ENCODE data around the gene SPINT1. TPM values are rescaled to one million over a fixed set of nuclear protein-coding genes. Genes with fewer than 3 reads are reported as not detected.

The SPINT1 gene
- 10 to 100 TPM; 11.3 to 13.1 TPM for total RNA-seq

- peaks cover 27% of the 10 kb centered on the region for H3K4me1 Mint-ChIP-seq (ENCODE audit: low read depth)
- intact Hi-C loops (cut with micrococcal nuclease): loop anchor here (2.0 to 10.0 kb wide), 2 partner anchors 37 to 79 kb away; partner anchors contain the start of genes C15orf62, DNAJC17, GCHFR and ZFYVE19
- DNase-seq: peak; percentile 87
- no peak within 1 kb of the TSS for H3K27ac Mint-ChIP-seq
- POLR2A ChIA-PET: interaction anchor here (0.6 to 1.1 kb wide), 8 partner anchors 8 to 555 kb away, joined by 3 to 6 read pairs (median 4); partner anchors contain the start of genes DNAJC17, RHOV, VPS18 and ZFYVE19
- H3K27me3 Mint-ChIP-seq: peaks cover 6% of the 10 kb centered on the region
- CTCF ChIA-PET: interaction anchor here (0.8 to 9.8 kb wide), 10 partner anchors 13 to 476 kb away, joined by 3 to 109 read pairs (median 3); partner anchors contain the start of gene VPS18
- H3K36me3 Mint-ChIP-seq: no peaks in the 10 kb centered on the region
- H3K9me3 Mint-ChIP-seq: no peaks in the 10 kb centered on the region
- H3K4me3 Mint-ChIP-seq: peak within 1 kb of the TSS; percentile 83
Observed at GRCh38 chr15:40843885-40844695, at the start of gene SPINT1. TSS of gene SPINT1 (plus strand) at chr15:40844048. CDS start at chr15:40844555, 507 bp downstream.

GRCh38 chr15:40796041-40796440, 47.8 kb upstream of the SPINT1 start:
- POLR2A ChIA-PET: no interaction called here
- Mint-ChIP-seq H3K27ac (no peak overlapping the region), H3K4me3 (no peak overlapping the region)

GRCh38 chr15:40796512-40796911, 47.3 kb upstream of the SPINT1 start:
- no peaks in the 10 kb centered on the region for H3K9me3 Mint-ChIP-seq

More at GRCh38 chr15:40796041-40796440, 47.8 kb upstream of the SPINT1 start:
- no peaks in the 10 kb centered on the region for H3K9me3 Mint-ChIP-seq
- CTCF ChIA-PET: interaction anchor here (1.0 kb wide), 2 partner anchors 14 to 63 kb away, joined by 3 to 5 read pairs; no protein-coding TSS in a partner anchor
- peaks cover 7% of the 10 kb centered on the region for H3K36me3 Mint-ChIP-seq
- H3K4me1 Mint-ChIP-seq (ENCODE audit: low read depth): peaks cover 32% of the 10 kb centered on the region
- DNase-seq: no peak
- no peaks in the 10 kb centered on the region for H3K27me3 Mint-ChIP-seq
- intact Hi-C loops (cut with micrococcal nuclease): no loop called here

GRCh38 chr15:40799523-40799922, 44.3 kb upstream of the SPINT1 start:
- DNase-seq: no peak
- intact Hi-C loops (cut with micrococcal nuclease): no loop called here
- H3K4me1 Mint-ChIP-seq (ENCODE audit: low read depth): peaks cover 22% of the 10 kb centered on the region
- POLR2A ChIA-PET: no interaction called here
- no peak overlapping the region for H3K4me3 Mint-ChIP-seq
- no peaks in the 10 kb centered on the region for H3K9me3 Mint-ChIP-seq
- no peak overlapping the region for H3K27ac Mint-ChIP-seq
- peaks cover 12% of the 10 kb centered on the region for H3K36me3 Mint-ChIP-seq
- CTCF ChIA-PET: interaction anchor here (0.9 to 3.2 kb wide), 2 partner anchors 60 to 95 kb away, joined by 4 to 9 read pairs; partner anchors contain the start of gene VPS18
- H3K27me3 Mint-ChIP-seq: no peaks in the 10 kb centered on the region

More at GRCh38 chr15:40796512-40796911, 47.3 kb upstream of the SPINT1 start:
- Mint-ChIP-seq H3K4me1 (ENCODE audit: low read depth) (peaks cover 34% of the 10 kb centered on the region), H3K36me3 (peaks cover 9% of the 10 kb centered on the region), H3K4me3 (no peak overlapping the region), H3K27me3 (no peaks in the 10 kb centered on the region), H3K27ac (no peak overlapping the region)
- CTCF ChIA-PET: interaction anchor here (1.0 kb wide), 2 partner anchors 14 to 63 kb away, joined by 3 to 5 read pairs; no protein-coding TSS in a partner anchor
- no peak for DNase-seq
- POLR2A ChIA-PET: interaction anchor here (0.8 kb wide), 1 partner anchor 9 kb away, joined by 3 read pairs; no protein-coding TSS in a partner anchor
- intact Hi-C loops (cut with micrococcal nuclease): no loop called here

GRCh38 chr15:40803076-40803475, 40.8 kb upstream of the SPINT1 start:
- H3K27ac Mint-ChIP-seq: no peak overlapping the region
- no peaks in the 10 kb centered on the region for H3K9me3 Mint-ChIP-seq
- CTCF ChIA-PET: interaction anchor here (0.6 to 2.1 kb wide), 3 partner anchors 12 to 56 kb away, joined by 3 to 10 read pairs (median 5); no protein-coding TSS in a partner anchor
- H3K4me1 Mint-ChIP-seq (ENCODE audit: low read depth): peaks cover 25% of the 10 kb centered on the region
- no peak for DNase-seq
- H3K4me3 Mint-ChIP-seq: no peak overlapping the region
- intact Hi-C loops (cut with micrococcal nuclease): no loop called here
- POLR2A ChIA-PET: interaction anchor here (1.3 kb wide), 1 partner anchor 109 kb away, joined by 4 read pairs; no protein-coding TSS in a partner anchor
- no peaks in the 10 kb centered on the region for H3K27me3 Mint-ChIP-seq
- peaks cover 14% of the 10 kb centered on the region for H3K36me3 Mint-ChIP-seq

- peaks cover 14% of the 10 kb centered on the region for H3K36me3 Mint-ChIP-seq
- ChIA-PET CTCF (interaction anchor here (0.6 to 1.2 kb wide), 2 partner anchors 13 to 55 kb away, joined by 3 to 5 read pairs; no protein-coding TSS in a partner anchor), POLR2A (interaction anchor here (1.0 to 1.3 kb wide), 2 partner anchors 34 to 109 kb away, joined by 3 to 4 read pairs; partner anchors contain the start of gene C15orf62)
- H3K4me1 Mint-ChIP-seq (ENCODE audit: low read depth): peaks cover 25% of the 10 kb centered on the region
- H3K9me3 Mint-ChIP-seq: no peaks in the 10 kb centered on the region
- no peak overlapping the region for H3K4me3 Mint-ChIP-seq
- no peak for DNase-seq
- H3K27me3 Mint-ChIP-seq: no peaks in the 10 kb centered on the region
- intact Hi-C loops (cut with micrococcal nuclease): no loop called here
- H3K27ac Mint-ChIP-seq: no peak overlapping the region
Observed at GRCh38 chr15:40803688-40804087, 40.2 kb upstream of the SPINT1 start.

GRCh38 chr15:40806672-40807027, 37.2 kb upstream of the SPINT1 start:
- H3K27me3 Mint-ChIP-seq: no peaks in the 10 kb centered on the region
- no peak for DNase-seq
- peak overlapping the region; percentile 97 for H3K4me3 Mint-ChIP-seq
- intact Hi-C loops (cut with micrococcal nuclease): loop anchor here (1.0 to 5.0 kb wide), 13 partner anchors 8 to 477 kb away; partner anchors contain the start of genes CCDC32, INO80, KNL1 and RMDN3
- H3K36me3 Mint-ChIP-seq: peaks cover 20% of the 10 kb centered on the region
- ChIA-PET CTCF (interaction anchor here (0.6 to 3.5 kb wide), 6 partner anchors 15 to 135 kb away, joined by 4 to 21 read pairs (median 9); partner anchors contain the start of gene VPS18), POLR2A (interaction anchor here (1.4 to 1.5 kb wide), 3 partner anchors 14 to 112 kb away, joined by 3 to 5 read pairs (median 4); partner anchors contain the start of gene SPINT1)
- no peaks in the 10 kb centered on the region for H3K9me3 Mint-ChIP-seq
- H3K4me1 Mint-ChIP-seq (ENCODE audit: low read depth): peaks cover 24% of the 10 kb centered on the region
- peak overlapping the region; percentile 98 for H3K27ac Mint-ChIP-seq

- H3K27me3 Mint-ChIP-seq: no peaks in the 10 kb centered on the region
Observed at GRCh38 chr15:40807028-40807887, 36.6 kb upstream of the SPINT1 start, which contains the start of the genes DNAJC17 and ZFYVE19. TSS of gene DNAJC17 (minus strand) at chr15:40807473. CDS start at chr15:40807446, 27 bp downstream. TSS of gene ZFYVE19 (plus strand) at chr15:40807089. CDS start at chr15:40807590, 501 bp downstream.

GRCh38 chr15:40807888-40808461, 35.9 kb upstream of the SPINT1 start:
- DNase-seq: no peak

More at GRCh38 chr15:40807028-40807887, 36.6 kb upstream of the SPINT1 start, which contains the start of the genes DNAJC17 and ZFYVE19:
- Mint-ChIP-seq H3K9me3 (no peaks in the 10 kb centered on the region), H3K4me1 (ENCODE audit: low read depth) (peaks cover 21% of the 10 kb centered on the region), H3K27ac (peak within 1 kb of the TSS; percentile 98), H3K36me3 (peaks cover 17% of the 10 kb centered on the region), H3K4me3 (peak within 1 kb of the TSS; percentile 97)
- ChIA-PET CTCF (interaction anchor here (1.1 to 3.5 kb wide), 6 partner anchors 15 to 365 kb away, joined by 3 to 21 read pairs (median 9); partner anchors contain the start of gene VPS18), POLR2A (interaction anchor here (0.9 to 1.5 kb wide), 4 partner anchors 14 to 113 kb away, joined by 3 to 5 read pairs (median 4); partner anchors contain the start of gene SPINT1)
- DNase-seq: peak; percentile 97
- intact Hi-C loops (cut with micrococcal nuclease): loop anchor here (1.0 to 5.0 kb wide), 13 partner anchors 9 to 476 kb away; partner anchors contain the start of genes CCDC32, INO80, KNL1 and RMDN3

GRCh38 chr15:40808861-40809450, 34.9 kb upstream of the SPINT1 start:
- Mint-ChIP-seq H3K27ac (no peak overlapping the region), H3K4me3 (peak overlapping the region; percentile 97), H3K9me3 (no peaks in the 10 kb centered on the region), H3K4me1 (ENCODE audit: low read depth) (peaks cover 21% of the 10 kb centered on the region), H3K27me3 (no peaks in the 10 kb centered on the region), H3K36me3 (peaks cover 20% of the 10 kb centered on the region)
- DNase-seq: no peak
- POLR2A ChIA-PET: no interaction called here
- CTCF ChIA-PET: interaction anchor here (0.8 to 3.5 kb wide), 2 partner anchors 35 to 50 kb away, joined by 3 to 21 read pairs; partner anchors contain the start of gene SPINT1
- intact Hi-C loops (cut with micrococcal nuclease): loop anchor here (5.0 kb wide), 1 partner anchor 308 kb away; the partner anchor contains the start of gene INO80

More at GRCh38 chr15:40807888-40808461, 35.9 kb upstream of the SPINT1 start:
- ChIA-PET POLR2A (interaction anchor here (0.9 to 1.5 kb wide), 4 partner anchors 15 to 114 kb away, joined by 3 to 5 read pairs (median 4); partner anchors contain the start of gene SPINT1), CTCF (interaction anchor here (0.8 to 3.5 kb wide), 7 partner anchors 16 to 365 kb away, joined by 3 to 21 read pairs (median 8); partner anchors contain the start of genes SPINT1 and VPS18)
- intact Hi-C loops (cut with micrococcal nuclease): loop anchor here (1.0 to 5.0 kb wide), 13 partner anchors 10 to 475 kb away; partner anchors contain the start of genes CCDC32, INO80, KNL1 and RMDN3
- Mint-ChIP-seq H3K4me3 (peak overlapping the region; percentile 97), H3K36me3 (peaks cover 16% of the 10 kb centered on the region), H3K27me3 (no peaks in the 10 kb centered on the region), H3K27ac (peak overlapping the region; percentile 98), H3K4me1 (ENCODE audit: low read depth) (peaks cover 21% of the 10 kb centered on the region), H3K9me3 (no peaks in the 10 kb centered on the region)
